ENCODE measurements around the gene ASPSCR1. TPM values are rescaled to one million over a fixed set of nuclear protein-coding genes. Genes with fewer than 3 reads are reported as not detected.
"Not testable (repeated sequence)": the region's sequence is repeated elsewhere in the genome, so short reads cannot be mapped to it uniquely, and the experiment has no call there.

ASPSCR1 gene
- total and polyA plus RNA-seq, 8 donors, result 11.7 to 143 (median 55.6) TPM

GRCh38 chr17:82035956-82036633 lies 58.7 kb downstream of the ASPSCR1 start:
- H3K27ac ChIP-seq, result peak overlapping the region; percentile 91 to 97 (median 96)
- 61 to 82% (median 69%) methylated on average over 9 to 20 of the region's 20 CpGs for WGBS, 5 donors
- intact Hi-C loops (cut with DNase I; ENCODE audit: low total_unique reads), result no loop called here

GRCh38 chr17:82036634-82037091 lies 59.2 kb downstream of the ASPSCR1 start:
- Histone ChIP-seq H3K9me3 (no peaks in the 10 kb centered on the region), H3K27me3 (peaks cover 0 to 14% (median 8%) of the 10 kb centered on the region in 3 donors), H3K4me1 (peaks cover 22 to 57% (median 47%) of the 10 kb centered on the region in 4 donors), H3K27ac (peak overlapping the region; percentile 91 to 97 (median 96)), H3K4me3 (peak overlapping the region; percentile 67 to 87 (median 70)), H3K36me3 (peaks cover 0 to 15% (median 6%) of the 10 kb centered on the region in 4 donors)
- WGBS, 5 donors, result 14 to 32% (median 23%) methylated on average over 8 to 23 of the region's 23 CpGs
- no peak for DNase-seq
- intact Hi-C loops (cut with DNase I; ENCODE audit: low total_unique reads), result no loop called here
- TF ChIP-seq EP300 (IDR thresholded peaks at IDR 0.05) (no peak), CTCF (IDR thresholded peaks at IDR 0.05) (no peak), POLR2AphosphoS5 (IDR thresholded peaks at IDR 0.05) (no peak), POLR2A (IDR thresholded peaks at IDR 0.05) (no peak)

More at GRCh38 chr17:82035956-82036633, 58.7 kb downstream of the ASPSCR1 start:
- Histone ChIP-seq H3K4me3 (peak overlapping the region; percentile 67 to 87 (median 70)), H3K9me3 (no peaks in the 10 kb centered on the region), H3K4me1 (peaks cover 22 to 58% (median 49%) of the 10 kb centered on the region in 4 donors), H3K36me3 (peaks cover 0 to 15% (median 6%) of the 10 kb centered on the region in 4 donors), H3K27me3 (peaks cover 0 to 14% (median 8%) of the 10 kb centered on the region in 3 donors)
- TF ChIP-seq POLR2AphosphoS5 (IDR thresholded peaks at IDR 0.05) (no peak), EP300 (IDR thresholded peaks at IDR 0.05) (no peak), CTCF (IDR thresholded peaks at IDR 0.05) (no peak), POLR2A (IDR thresholded peaks at IDR 0.05) (no peak)
- no peak for DNase-seq

- WGBS, 5 donors, result 0 to 1% (median 0%) methylated on average over 24 to 92 of the region's 92 CpGs
- peak within 1 kb of the TSS; percentile 67 to 87 (median 70) for H3K4me3 ChIP-seq
- peaks cover 0 to 15% (median 6%) of the 10 kb centered on the region in 4 donors for H3K36me3 ChIP-seq
- intact Hi-C loops (cut with DNase I; ENCODE audit: low total_unique reads), result no loop called here
- peak within 1 kb of the TSS; percentile 91 to 97 (median 96) for H3K27ac ChIP-seq
- H3K4me1 ChIP-seq, result peaks cover 16 to 52% (median 42%) of the 10 kb centered on the region in 4 donors
- peak in 5 of 7 experiments; percentile 46 to 85 (median 74) for TF ChIP-seq CTCF (IDR thresholded peaks at IDR 0.05)
- no peak for TF ChIP-seq EP300 (IDR thresholded peaks at IDR 0.05)
- peak in 2 of 4 donors; percentile 50 to 81 for TF ChIP-seq POLR2A (IDR thresholded peaks at IDR 0.05)
- TF ChIP-seq POLR2AphosphoS5 (IDR thresholded peaks at IDR 0.05), result peak; percentile 83 to 99 (median 99)
- H3K9me3 ChIP-seq, result no peaks in the 10 kb centered on the region
- peaks cover 0 to 8% (median 4%) of the 10 kb centered on the region in 3 donors for H3K27me3 ChIP-seq
- peak; percentile 98 to 99 for DNase-seq
Measured at GRCh38 chr17:82037092-82037888, 59.9 kb downstream of the ASPSCR1 start, which contains the start of gene DCXR. DCXR (minus strand) TSS chr17:82037697; CDS start chr17:82037682, 15 bp downstream.

- no peaks in the 10 kb centered on the region for H3K9me3 ChIP-seq
- peak overlapping the region; percentile 91 to 97 (median 96) for H3K27ac ChIP-seq
- H3K4me1 ChIP-seq, result peaks cover 16 to 47% (median 38%) of the 10 kb centered on the region in 4 donors
- no peak for TF ChIP-seq EP300 (IDR thresholded peaks at IDR 0.05)
- no peak for TF ChIP-seq POLR2AphosphoS5 (IDR thresholded peaks at IDR 0.05)
- TF ChIP-seq POLR2A (IDR thresholded peaks at IDR 0.05), result no peak
- no peak for TF ChIP-seq CTCF (IDR thresholded peaks at IDR 0.05)
- H3K36me3 ChIP-seq, result peaks cover 0 to 15% (median 6%) of the 10 kb centered on the region in 4 donors
- peak overlapping the region; percentile 67 to 87 (median 70) for H3K4me3 ChIP-seq
- H3K27me3 ChIP-seq, result peaks cover 0 to 3% (median 0%) of the 10 kb centered on the region in 3 donors
- 7 to 10% (median 8%) methylated on average over 10 of the region's 10 CpGs for WGBS, 5 donors
- intact Hi-C loops (cut with DNase I; ENCODE audit: low total_unique reads), result no loop called here
- no peak for DNase-seq
Measured at GRCh38 chr17:82037889-82038195, 60.4 kb downstream of the ASPSCR1 start.

- intact Hi-C loops (cut with DNase I; ENCODE audit: low total_unique reads); DNase-seq: not testable (repeated sequence)
- 73 to 90% (median 85%) methylated on average over 16 of the region's 16 CpGs for WGBS, 5 donors
Measured at GRCh38 chr17:82038796-82039409, 61.5 kb downstream of the ASPSCR1 start.

More at GRCh38 chr17:82038796-82039409, 61.5 kb downstream of the ASPSCR1 start:
- H3K9me3 ChIP-seq, H3K27me3 ChIP-seq, H3K4me3 ChIP-seq: not testable (repeated sequence)
- Histone ChIP-seq H3K4me1 (peaks cover 16 to 47% (median 38%) of the 10 kb centered on the region in 4 donors), H3K36me3 (peaks cover 0 to 15% (median 6%) of the 10 kb centered on the region in 4 donors), H3K27ac (peak overlapping the region in 3 of 5 donors; percentile 29 to 58 (median 39))

Data from stomach (tissue), 9 donors.